ENCODE data around the gene TMEM100.
A peak's percentile ranks its signal among the peaks of the same experiment; 100 is the strongest.

The TMEM100 gene

GRCh38 chr17:55743103-55743679, 20.5 kb upstream of the TMEM100 start:
- no peak for DNase-seq

GRCh38 chr17:55742272-55743102, 19.8 kb upstream of the TMEM100 start:
- DNase-seq = no peak

- DNase-seq = no peak
Observed at GRCh38 chr17:55741356-55741700, 18.7 kb upstream of the TMEM100 start.

DNA sequence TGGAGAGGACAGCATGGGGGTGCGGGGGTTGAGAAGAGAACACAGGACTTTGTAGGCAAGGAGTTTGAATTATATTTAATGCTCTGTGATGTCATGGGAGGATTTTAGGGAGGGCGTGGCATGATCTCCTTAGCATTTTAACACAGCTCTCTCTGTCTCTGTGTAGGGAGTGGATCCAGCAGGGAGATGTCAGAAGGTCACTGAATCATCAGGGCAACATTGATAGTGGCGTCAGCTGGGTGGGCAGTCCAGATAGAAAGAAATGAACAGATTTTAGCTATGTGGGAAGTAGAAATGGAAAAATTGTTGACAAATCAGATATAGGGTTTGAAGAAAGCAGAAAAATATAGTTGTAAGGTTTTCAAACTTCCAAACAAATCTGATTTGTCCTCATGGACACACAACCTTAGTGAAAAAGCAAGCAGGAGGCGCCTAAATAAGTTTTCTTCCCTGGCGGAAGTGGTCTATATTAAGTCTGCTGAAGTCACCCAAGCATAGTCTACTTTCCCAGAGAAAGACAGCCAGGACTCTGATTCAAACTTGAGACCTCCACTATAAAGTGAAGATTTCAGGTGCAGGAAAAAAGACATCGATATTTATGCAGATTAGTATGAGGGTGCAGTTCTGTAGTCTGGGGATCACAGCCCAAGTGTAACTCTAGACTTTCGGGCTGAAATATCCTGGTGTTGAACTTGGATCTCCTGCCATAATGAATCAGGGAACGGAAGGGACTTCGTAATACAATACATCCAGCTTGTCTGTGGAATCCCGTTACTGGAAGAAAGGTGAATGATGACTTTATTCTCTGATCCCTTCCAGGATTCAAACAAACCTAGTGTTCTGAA, 18.1 kb upstream of the TMEM100 start:
- no peak for DNase-seq

DNA sequence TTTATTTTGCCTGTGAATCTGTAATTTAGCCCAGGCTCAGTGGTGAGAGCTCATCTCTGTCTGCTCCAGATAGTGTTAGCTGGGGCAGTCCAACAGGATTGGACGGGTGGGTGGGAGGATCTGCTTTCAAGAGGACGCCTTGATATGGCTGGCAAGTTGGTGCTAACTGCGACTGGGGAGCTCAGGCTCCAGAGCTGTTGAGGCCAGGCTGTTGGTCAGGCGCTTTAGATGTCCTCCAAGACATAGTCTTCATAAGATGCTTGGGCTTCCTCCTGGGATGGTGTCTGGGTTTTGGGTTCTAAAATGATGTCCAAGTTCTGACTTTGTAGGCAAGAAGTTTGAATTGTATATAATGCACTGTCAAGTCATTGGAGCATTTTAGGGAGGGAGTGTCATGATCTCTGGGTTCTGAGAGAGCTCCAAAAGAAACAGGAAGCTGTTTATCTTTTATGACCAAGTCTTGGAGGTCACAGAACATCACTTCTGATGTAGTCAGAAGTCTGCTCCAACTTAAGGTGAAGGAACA, 15.4 kb upstream of the TMEM100 start:
- DNase-seq = no peak

GRCh38 chr17:55735731-55736405, 13.2 kb upstream of the TMEM100 start:
- peak; percentile 33 for DNase-seq

DNA sequence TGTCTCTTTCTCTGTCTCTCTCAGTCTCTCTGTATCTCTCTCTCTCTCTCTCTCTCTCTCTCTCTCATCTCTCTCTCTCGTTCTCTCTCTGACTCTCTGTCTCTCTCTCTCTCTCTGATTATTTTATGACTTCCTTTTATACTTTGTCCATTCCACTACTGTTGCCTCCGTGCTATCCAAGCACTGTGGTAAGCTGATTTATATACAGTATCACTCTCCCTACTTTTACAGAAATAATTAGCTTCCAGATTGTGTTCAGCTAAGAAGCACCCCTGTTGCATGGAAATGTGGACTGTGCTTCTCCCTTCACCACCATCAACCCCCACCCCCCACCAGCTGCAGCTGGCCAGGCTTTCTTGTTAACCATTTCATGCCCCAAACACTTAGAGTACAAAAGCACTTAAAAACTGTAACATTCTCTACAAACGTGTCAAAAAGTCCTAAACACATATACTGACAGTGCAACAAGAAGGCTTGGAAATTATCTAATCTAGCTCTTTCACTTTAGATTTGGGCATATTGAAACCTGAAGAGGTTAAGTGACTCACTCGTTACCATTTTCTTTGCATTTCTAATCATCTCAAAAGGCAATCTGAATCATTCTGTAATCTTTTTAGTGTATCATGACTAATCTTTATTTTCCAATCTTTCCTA, 11.6 kb upstream of the TMEM100 start:
- DNase-seq = no peak

- no peak for DNase-seq
Observed at GRCh38 chr17:55731586-55732250, 9.1 kb upstream of the TMEM100 start.

DNA sequence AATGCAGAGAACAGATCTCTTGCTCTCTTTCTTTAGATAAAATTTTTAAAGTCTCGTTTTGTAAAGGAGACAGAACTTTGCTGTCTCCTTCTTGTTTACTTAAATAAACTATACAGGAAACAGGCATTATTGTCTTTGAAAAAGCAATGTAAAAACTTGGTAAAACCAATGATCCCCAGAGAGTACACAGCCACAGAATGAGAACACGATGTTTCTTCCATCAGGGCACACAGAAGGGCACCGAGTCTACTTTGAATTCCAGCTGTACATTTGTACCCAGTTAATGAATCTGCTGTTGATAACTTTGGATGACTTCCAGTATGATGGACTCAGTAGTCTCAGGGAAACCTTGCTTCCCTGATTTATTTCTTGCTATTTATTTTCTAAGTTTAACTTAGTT, 8.1 kb upstream of the TMEM100 start:
- no peak for DNase-seq

DNA sequence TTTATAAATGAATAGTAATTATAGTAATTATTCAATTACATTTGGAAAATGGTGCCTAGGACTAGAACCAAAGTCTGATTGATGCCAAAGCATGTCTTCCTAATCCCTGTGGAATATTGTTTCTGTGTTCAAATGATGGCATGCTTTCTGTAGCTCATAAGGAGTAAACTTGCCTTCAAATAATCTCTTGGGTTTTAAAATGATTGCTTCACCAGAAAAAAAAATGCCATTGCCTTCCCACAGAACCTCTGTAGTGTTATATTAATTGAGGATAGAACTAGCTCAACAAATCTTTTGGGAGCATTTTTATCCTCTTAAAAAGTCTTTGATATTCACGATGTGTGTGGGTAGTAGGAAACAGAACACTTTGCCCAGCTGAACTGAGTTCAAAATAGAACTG, 7.7 kb upstream of the TMEM100 start:
- DNase-seq = no peak

DNA sequence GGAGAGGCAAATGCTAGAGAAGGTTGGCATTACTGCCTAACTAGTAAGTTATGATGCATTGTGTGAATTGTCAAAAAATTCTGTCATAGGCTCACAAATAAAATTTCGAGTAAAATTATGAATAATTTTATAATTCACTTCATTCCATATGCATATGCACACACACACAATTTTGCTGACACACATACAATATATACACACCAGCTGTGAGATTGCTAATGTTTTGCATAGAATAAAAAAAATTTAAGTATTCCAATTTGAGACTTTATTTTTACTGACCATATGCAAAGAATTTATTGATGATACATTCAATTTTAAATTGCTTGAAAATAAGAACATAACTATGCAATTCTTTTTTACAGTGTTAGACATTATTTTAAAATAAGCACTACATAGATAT, 6.8 kb upstream of the TMEM100 start:
- no peak for DNase-seq

GRCh38 chr17:55728833-55729232, 6.2 kb upstream of the TMEM100 start:
- no peak for DNase-seq

- no peak for DNase-seq
Observed at GRCh38 chr17:55728361-55728760, 5.7 kb upstream of the TMEM100 start.

DNA sequence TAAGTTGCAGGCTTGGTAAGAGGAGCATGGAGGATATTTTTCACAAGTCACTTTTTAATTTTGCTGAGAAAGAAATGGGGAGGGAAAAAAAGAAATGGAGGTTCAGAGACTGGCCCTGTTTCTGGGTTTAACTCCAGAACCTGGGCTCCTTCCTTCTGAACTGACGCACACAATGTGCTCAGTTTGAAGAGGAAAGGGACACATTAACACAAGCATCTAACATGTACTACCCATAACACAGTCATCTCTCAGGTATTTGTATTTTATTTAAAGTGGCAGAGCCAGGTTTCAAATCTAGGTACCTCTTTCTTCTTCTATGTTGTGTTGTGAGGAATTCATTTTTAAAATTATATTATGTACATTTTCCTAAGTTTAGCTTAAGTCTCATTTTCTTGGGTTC, 5.3 kb upstream of the TMEM100 start:
- no peak for DNase-seq

DNA sequence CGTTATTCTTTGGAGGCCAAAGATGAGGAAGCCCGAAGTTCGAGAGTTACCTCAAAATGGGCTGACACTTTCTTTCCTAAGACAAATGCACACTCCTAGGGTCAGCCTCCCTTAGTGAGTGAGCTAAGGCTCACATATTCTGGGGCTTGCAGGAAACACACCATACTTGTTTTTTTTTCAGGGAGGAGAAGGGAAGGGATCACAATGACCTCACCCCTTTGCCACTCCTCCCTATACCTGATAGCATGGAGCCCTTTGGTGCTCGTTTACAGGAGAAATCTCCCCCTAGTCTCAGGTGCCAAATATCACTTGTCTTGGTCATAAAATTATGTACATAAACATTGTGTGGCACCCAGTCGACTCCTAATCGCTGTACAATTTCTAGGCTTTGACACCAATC, 4.6 kb upstream of the TMEM100 start:
- no peak for DNase-seq

DNA sequence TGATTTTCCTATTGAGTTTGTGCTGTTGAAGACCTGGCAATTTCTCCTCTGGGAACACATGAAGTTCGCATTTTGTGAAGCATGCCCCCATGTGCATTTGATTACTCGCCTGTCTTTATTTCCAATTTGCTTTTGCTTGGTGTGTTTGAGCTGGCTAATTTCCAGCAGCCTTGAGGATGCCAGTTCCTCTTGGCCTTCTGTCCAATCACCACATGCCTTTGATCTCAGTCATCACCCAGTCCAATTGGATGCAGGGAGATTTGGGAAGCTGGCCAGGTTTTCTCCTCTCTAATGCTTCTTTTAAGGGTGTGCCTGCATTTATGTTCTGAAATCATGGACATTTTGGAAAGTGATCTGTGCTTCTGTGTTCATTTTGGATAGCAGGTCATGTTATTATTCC, 3.8 kb upstream of the TMEM100 start:
- DNase-seq = peak; percentile 82

- no peak for DNase-seq
Observed at GRCh38 chr17:55723488-55723848, 804 bp upstream of the TMEM100 start.

DNA sequence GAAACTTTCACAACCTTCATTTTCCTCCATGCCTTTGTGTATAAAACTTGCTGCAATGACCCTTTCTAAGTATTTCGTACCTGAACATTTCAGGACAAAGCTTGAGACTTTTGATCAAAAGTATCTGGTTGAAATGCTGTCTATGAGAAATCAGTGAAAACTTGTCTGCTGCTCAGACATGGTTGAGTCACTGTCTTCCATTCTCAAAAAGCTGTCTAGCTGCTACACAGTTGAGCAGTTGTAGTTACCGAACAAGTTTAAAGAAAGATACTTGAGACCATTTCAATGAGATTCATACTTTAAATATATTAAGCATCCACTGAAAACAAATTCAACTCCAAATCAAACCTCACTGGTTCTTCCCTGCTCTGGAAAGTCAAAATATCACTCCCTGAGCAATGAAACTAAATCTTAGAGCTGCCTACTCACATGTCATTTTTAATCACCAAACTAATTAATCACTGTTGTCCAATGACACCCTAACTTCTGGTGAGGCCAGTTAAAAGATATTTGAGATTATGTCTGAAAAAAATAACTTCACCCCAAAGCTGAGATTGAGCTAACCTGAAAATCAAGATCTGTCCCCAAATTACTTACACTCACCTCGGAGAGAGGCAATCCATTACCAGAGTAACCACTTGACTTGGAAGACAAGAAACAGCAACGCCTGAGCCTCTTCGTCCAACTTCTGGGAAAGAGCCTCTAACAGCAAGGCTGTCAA, 488 bp downstream of the TMEM100 start:
- no peak for DNase-seq

- no peak for DNase-seq
Observed at GRCh38 chr17:55720919-55721836, 1.5 kb downstream of the TMEM100 start.

Data from amniotic stem cell (primary cell).